GM12878 (cell line): ENCODE data around the gene SNX15. TPM values are rescaled to one million over a fixed set of nuclear protein-coding genes. Genes with fewer than 3 reads are reported as not detected.

Source experiments
- ATAC-seq: fragments of 200-7000 bp; cut with Tn5 transposase; 3 replicates; pipeline ENCODE4 v1.9.1; 2020; ENCODE audit warnings: mild to moderate bottlenecking, moderate library complexity
- BruUV-seq: library from RNA; stranded (reverse); fragments of 400-500 nt; replicated peaks from 2 replicates; lab custom pipeline; 2021; lab: Mats Ljungman, UMichigan
- CTCF ChIA-PET: fragments of 300-600 bp; sonication (Branson Sonifier 250); formaldehyde crosslinking; extraction: SDS; loops from one replicate; lab custom pipeline; 2021; ENCODE audit warnings: inconsistent platforms; lab: Yijun Ruan, JAX
- POLR2A ChIA-PET: fragments of 350-600 bp; formaldehyde crosslinking; extraction: SDS; loops from one replicate; lab custom pipeline; 2021; ENCODE audit warnings: inconsistent platforms; lab: Charles Lee
- RAD21 ChIA-PET: fragments of 300-600 bp; sonication (Branson Sonifier 250); formaldehyde crosslinking; loops from one replicate; lab custom pipeline; 2023; ENCODE audit warnings: antibody characterized with exemption; ENCODE audit not compliant: unreplicated experiment; lab: Charles Lee
- SMC1A ChIA-PET: fragments of 300-600 bp; sonication (Branson Sonifier 250); formaldehyde crosslinking; loops from one replicate; lab custom pipeline; 2023; ENCODE audit not compliant: unreplicated experiment, uncharacterized antibody; lab: Charles Lee
- DNase-seq: peaks from one replicate; pipeline ENCODE4 v3.0.0-alpha.2; 2011; ENCODE audit warnings: low read depth, low spot score
- FAIRE-seq: peaks from 3 replicates; lab custom pipeline; 2011; peaks lifted over from hg19 to GRCh38; lab: Jason Lieb, UNC
- H2AFZ ChIP-seq: 2 replicates; pipeline ENCODE4 v1.6.0; 2011; ENCODE audit warnings: low read depth, low read length, control low read depth; ENCODE audit not compliant: control insufficient read depth
- H3K27ac ChIP-seq: 2 replicates; pipeline ENCODE4 v1.5.1; 2011; ENCODE audit warnings: control low read depth; ENCODE audit not compliant: control insufficient read depth, insufficient read depth
- H3K27me3 ChIP-seq, 2 experiments: replicated peaks in 1 of 2; 2 replicates each; pipeline versions ENCODE4 v1.6.0 to v1.6.1; 2011; ENCODE audit warnings: low read length in 1 of 2; ENCODE audit not compliant: control insufficient read depth in 2 of 2, insufficient read depth in 2 of 2
- H3K36me3 ChIP-seq, 2 experiments: 2 replicates each; pipeline ENCODE4 v1.5.1; 2011; ENCODE audit warnings: low read length in 1 of 2; ENCODE audit not compliant: control insufficient read depth in 2 of 2, insufficient read depth in 2 of 2
- H3K4me1 ChIP-seq: 2 replicates; pipeline ENCODE4 v1.6.1; 2011; ENCODE audit warnings: mild to moderate bottlenecking, low read length, moderate library complexity, mixed read lengths; ENCODE audit not compliant: control insufficient read depth, insufficient read depth
- H3K4me2 ChIP-seq: 2 replicates; pipeline ENCODE4 v1.6.0; 2011; ENCODE audit warnings: control low read depth; ENCODE audit not compliant: control insufficient read depth, insufficient read depth
- H3K4me3 ChIP-seq: fragments of 200-600 bp; sonication (generic); 2 replicates; pipeline ENCODE4 v1.5.1; 2016
- H3K79me2 ChIP-seq: 2 replicates; pipeline ENCODE4 v1.6.0; 2011; ENCODE audit warnings: low read length; ENCODE audit not compliant: control insufficient read depth, insufficient read depth
- H3K9ac ChIP-seq: 2 replicates; pipeline ENCODE4 v1.8.0; 2011; ENCODE audit warnings: low read length, control low read depth, mixed read lengths; ENCODE audit not compliant: control insufficient read depth, insufficient read depth
- H3K9me3 ChIP-seq: replicated peaks from 3 replicates; pipeline ENCODE4 v1.5.1; 2011; ENCODE audit warnings: mild to moderate bottlenecking, low read length; ENCODE audit not compliant: control insufficient read depth, insufficient read depth
- H4K20me1 ChIP-seq: 2 replicates; pipeline ENCODE4 v1.6.0; 2011; ENCODE audit not compliant: control insufficient read depth, insufficient read depth
- BHLHE40 ChIP-seq, 2 experiments: fragments of 450-650 bp in 1 of 2; IDR thresholded peaks; 2 replicates each; pipeline ENCODE4 v1.6.1; 2011 to 2017; ENCODE audit warnings: low read depth in 2 of 2, borderline replicate concordance in 1 of 2, improper control_type of control experiment in 1 of 2, low read length in 1 of 2, mild to moderate bottlenecking in 1 of 2
- CHD4 ChIP-seq: fragments of 200-600 bp; sonication (generic); IDR thresholded peaks from 2 replicates; pipeline ENCODE4 v1.6.1; 2016; ENCODE audit warnings: mild to moderate bottlenecking
- GATAD2B ChIP-seq: fragments of 450-650 bp; conservative IDR thresholded peaks from 2 replicates; pipeline ENCODE4 v1.6.1; 2017; ENCODE audit warnings: low read depth, mild to moderate bottlenecking, moderate library complexity
- JUND ChIP-seq: IDR thresholded peaks from 2 replicates; pipeline ENCODE4 v1.6.1; 2012; ENCODE audit warnings: low read depth, mild to moderate bottlenecking, low read length, improper control_type of control experiment, moderate library complexity
- KAT2A ChIP-seq: conservative IDR thresholded peaks from 2 replicates; pipeline ENCODE4 v1.6.1; 2011; ENCODE audit warnings: low read depth, low read length; ENCODE audit not compliant: control insufficient read depth
- MEF2A ChIP-seq: IDR thresholded peaks from 2 replicates; pipeline ENCODE4 v1.6.1; 2011; ENCODE audit warnings: low read depth, mild to moderate bottlenecking, low read length, moderate library complexity; ENCODE audit not compliant: insufficient read depth
- NBN ChIP-seq: fragments of 450-650 bp; IDR thresholded peaks from 2 replicates; pipeline ENCODE4 v1.6.1; 2016
- NRF1 ChIP-seq: conservative IDR thresholded peaks from 2 replicates; pipeline ENCODE4 v1.6.1; 2011; ENCODE audit warnings: mild to moderate bottlenecking, low read depth, low read length, improper control_type of control experiment
- POLR2AphosphoS2 ChIP-seq: IDR thresholded peaks from 2 replicates; pipeline ENCODE4 v1.6.1; 2011; ENCODE audit warnings: low read depth, mild to moderate bottlenecking, low read length, improper control_type of control experiment, moderate library complexity
- RB1 ChIP-seq: fragments of 450-650 bp; formaldehyde crosslinking; IDR thresholded peaks from 2 replicates; pipeline ENCODE4 v1.6.1; 2017; ENCODE audit warnings: mild to moderate bottlenecking, borderline replicate concordance
- SIN3A ChIP-seq: IDR thresholded peaks from 2 replicates; pipeline ENCODE4 v1.6.1; 2012; ENCODE audit warnings: low read depth, low read length, improper control_type of control experiment
- SMC3 ChIP-seq: IDR thresholded peaks from 2 replicates; pipeline ENCODE4 v1.6.1; 2011; ENCODE audit warnings: low read length, improper control_type of control experiment, borderline replicate concordance
- STAT3 ChIP-seq: IDR thresholded peaks from 2 replicates; pipeline ENCODE4 v1.6.1; 2011; ENCODE audit warnings: low read depth, low read length, improper control_type of control experiment
- TBL1XR1 ChIP-seq: IDR thresholded peaks from 2 replicates; pipeline ENCODE4 v1.6.1; 2012; ENCODE audit warnings: low read depth, low read length, improper control_type of control experiment
- YBX1 ChIP-seq: fragments of 450-650 bp; IDR thresholded peaks from 2 replicates; pipeline ENCODE4 v1.6.1; 2016; ENCODE audit warnings: antibody characterized with exemption
- WGBS: methylation state at CpG from one replicate; pipeline ENCODE4 v1.1.6; 2016; ENCODE audit warnings: low lambda C conversion rate; ENCODE audit not compliant: insufficient replicate concordance, insufficient coverage; ENCODE audit errors: missing lambda C conversion rate; 5-methylcytosine and 5-hydroxymethylcytosine counted together
- in situ Hi-C: fragments of 300-500 bp; cut with MboI; formaldehyde crosslinking; loops from 9 replicates; pipeline ENCODE4 v1.14.3; 2018; ENCODE audit warnings: mixed read lengths
- intact Hi-C: fragments of 100-400 bp; cut with micrococcal nuclease; formaldehyde crosslinking; loops from one replicate; pipeline ENCODE4 v1.14.2; 2022; ENCODE audit not compliant: unreplicated experiment
- polyA plus RNA-seq, 11 experiments: library from polyadenylated mRNA; depleted of rRNA in 4 of 11; unstranded in 6 of 11; stranded (reverse) in 5 of 11; fragments of >200 nt; fragmentation: Nextera tagmentation in 4 of 11; fragmentation: Illumina TruSeq in 1 of 11; extraction: Ambion mirVana in 4 of 11; extraction: Trizol in 1 of 11; gene quantifications; 1 replicate in 1 of 11; 2 replicates in 10 of 11; pipeline versions ENCODE4 v1.2.1 to v1.2.3, GENCODE V29; 2011 to 2016; ENCODE audit warnings: inconsistent platforms in 2 of 11, missing spikeins in 2 of 11, low read depth in 1 of 11
- total RNA-seq, 4 experiments: library from RNA; depleted of rRNA in 3 of 4; stranded (reverse); fragments of >200 nt in 3 of 4; fragmentation: Illumina TruSeq in 1 of 4; extraction: Trizol in 1 of 4; gene quantifications; 2 replicates each; pipeline versions ENCODE4 v1.2.1 to v1.2.3, GENCODE V29; 2013 to 2021
- TF ChIP-seq, protein P1 (sequence below): fragments of 450-650 bp; IDR thresholded peaks from 2 replicates; pipeline ENCODE4 v1.6.1; 2017; ENCODE audit warnings: mild to moderate bottlenecking
- TF ChIP-seq, protein P2 (sequence below): IDR thresholded peaks from 2 replicates; pipeline ENCODE4 v1.6.1; 2012; ENCODE audit warnings: low read depth, low read length, improper control_type of control experiment
- TF ChIP-seq, protein P3 (sequence below): IDR thresholded peaks from 2 replicates; pipeline ENCODE4 v1.6.1; 2012; ENCODE audit warnings: improper control_type of control experiment, low read depth, low read length; ENCODE audit not compliant: insufficient replicate concordance

The SNX15 gene
- total and polyA plus RNA-seq, 10 of the 15 experiments (the other 5 are each of a cell fraction or from before 2014, with no cell fraction given): 2.4 to 24.0 (median 16.1) TPM

DNA sequence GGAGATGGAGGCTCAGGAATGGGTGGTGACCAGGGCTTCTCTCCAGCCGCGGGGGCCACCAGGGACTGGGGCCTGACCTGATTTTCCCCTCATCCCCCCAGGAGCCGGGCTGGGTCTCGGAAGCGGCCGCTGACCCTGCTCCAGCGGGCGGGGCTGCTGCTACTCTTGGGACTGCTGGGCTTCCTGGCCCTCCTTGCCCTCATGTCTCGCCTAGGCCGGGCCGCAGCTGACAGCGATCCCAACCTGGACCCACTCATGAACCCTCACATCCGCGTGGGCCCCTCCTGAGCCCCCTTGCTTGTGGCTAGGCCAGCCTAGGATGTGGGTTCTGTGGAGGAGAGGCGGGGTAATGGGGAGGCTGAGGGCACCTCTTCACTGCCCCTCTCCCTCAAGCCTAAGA lies 60.6 kb downstream of the SNX15 start:
- Histone ChIP-seq H3K4me1 (peaks cover 6% of the 10 kb centered on the region), H3K4me3 (no peak overlapping the region), H3K9me3 (no peaks in the 10 kb centered on the region), H3K36me3 (peaks cover 5 to 11% of the 10 kb centered on the region in 2 experiments), H3K4me2 (no peak overlapping the region), H3K27me3 (no peaks in the 10 kb centered on the region), H3K9ac (no peak overlapping the region), H2AFZ (no peak overlapping the region), H3K79me2 (peaks cover 21% of the 10 kb centered on the region), H4K20me1 (no peaks in the 10 kb centered on the region), H3K27ac (no peak overlapping the region)
- TF ChIP-seq, protein P1, sequence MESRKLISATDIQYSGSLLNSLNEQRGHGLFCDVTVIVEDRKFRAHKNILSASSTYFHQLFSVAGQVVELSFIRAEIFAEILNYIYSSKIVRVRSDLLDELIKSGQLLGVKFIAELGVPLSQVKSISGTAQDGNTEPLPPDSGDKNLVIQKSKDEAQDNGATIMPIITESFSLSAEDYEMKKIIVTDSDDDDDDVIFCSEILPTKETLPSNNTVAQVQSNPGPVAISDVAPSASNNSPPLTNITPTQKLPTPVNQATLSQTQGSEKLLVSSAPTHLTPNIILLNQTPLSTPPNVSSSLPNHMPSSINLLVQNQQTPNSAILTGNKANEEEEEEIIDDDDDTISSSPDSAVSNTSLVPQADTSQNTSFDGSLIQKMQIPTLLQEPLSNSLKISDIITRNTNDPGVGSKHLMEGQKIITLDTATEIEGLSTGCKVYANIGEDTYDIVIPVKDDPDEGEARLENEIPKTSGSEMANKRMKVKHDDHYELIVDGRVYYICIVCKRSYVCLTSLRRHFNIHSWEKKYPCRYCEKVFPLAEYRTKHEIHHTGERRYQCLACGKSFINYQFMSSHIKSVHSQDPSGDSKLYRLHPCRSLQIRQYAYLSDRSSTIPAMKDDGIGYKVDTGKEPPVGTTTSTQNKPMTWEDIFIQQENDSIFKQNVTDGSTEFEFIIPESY: no peak
- no peak for TF ChIP-seq JUND
- no peak for TF ChIP-seq SMC3
- no peak for TF ChIP-seq POLR2AphosphoS2
- TF ChIP-seq NRF1: no peak
- no peak for TF ChIP-seq BHLHE40 (IDR thresholded peaks at IDR 0.05; ENCODE audit: borderline replicate concordance in 1 of 2, low read depth in 2 of 2, low read length in 1 of 2)
- no peak for TF ChIP-seq GATAD2B
- TF ChIP-seq SIN3A: no peak
- TF ChIP-seq, protein P2, sequence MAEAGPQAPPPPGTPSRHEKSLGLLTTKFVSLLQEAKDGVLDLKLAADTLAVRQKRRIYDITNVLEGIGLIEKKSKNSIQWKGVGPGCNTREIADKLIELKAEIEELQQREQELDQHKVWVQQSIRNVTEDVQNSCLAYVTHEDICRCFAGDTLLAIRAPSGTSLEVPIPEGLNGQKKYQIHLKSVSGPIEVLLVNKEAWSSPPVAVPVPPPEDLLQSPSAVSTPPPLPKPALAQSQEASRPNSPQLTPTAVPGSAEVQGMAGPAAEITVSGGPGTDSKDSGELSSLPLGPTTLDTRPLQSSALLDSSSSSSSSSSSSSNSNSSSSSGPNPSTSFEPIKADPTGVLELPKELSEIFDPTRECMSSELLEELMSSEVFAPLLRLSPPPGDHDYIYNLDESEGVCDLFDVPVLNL: no peak
- no peak for TF ChIP-seq STAT3
- TF ChIP-seq RB1: no peak
- no peak for TF ChIP-seq KAT2A
- TF ChIP-seq YBX1: no peak
- no peak for TF ChIP-seq MEF2A
- TF ChIP-seq NBN: no peak
- TF ChIP-seq, protein P3, sequence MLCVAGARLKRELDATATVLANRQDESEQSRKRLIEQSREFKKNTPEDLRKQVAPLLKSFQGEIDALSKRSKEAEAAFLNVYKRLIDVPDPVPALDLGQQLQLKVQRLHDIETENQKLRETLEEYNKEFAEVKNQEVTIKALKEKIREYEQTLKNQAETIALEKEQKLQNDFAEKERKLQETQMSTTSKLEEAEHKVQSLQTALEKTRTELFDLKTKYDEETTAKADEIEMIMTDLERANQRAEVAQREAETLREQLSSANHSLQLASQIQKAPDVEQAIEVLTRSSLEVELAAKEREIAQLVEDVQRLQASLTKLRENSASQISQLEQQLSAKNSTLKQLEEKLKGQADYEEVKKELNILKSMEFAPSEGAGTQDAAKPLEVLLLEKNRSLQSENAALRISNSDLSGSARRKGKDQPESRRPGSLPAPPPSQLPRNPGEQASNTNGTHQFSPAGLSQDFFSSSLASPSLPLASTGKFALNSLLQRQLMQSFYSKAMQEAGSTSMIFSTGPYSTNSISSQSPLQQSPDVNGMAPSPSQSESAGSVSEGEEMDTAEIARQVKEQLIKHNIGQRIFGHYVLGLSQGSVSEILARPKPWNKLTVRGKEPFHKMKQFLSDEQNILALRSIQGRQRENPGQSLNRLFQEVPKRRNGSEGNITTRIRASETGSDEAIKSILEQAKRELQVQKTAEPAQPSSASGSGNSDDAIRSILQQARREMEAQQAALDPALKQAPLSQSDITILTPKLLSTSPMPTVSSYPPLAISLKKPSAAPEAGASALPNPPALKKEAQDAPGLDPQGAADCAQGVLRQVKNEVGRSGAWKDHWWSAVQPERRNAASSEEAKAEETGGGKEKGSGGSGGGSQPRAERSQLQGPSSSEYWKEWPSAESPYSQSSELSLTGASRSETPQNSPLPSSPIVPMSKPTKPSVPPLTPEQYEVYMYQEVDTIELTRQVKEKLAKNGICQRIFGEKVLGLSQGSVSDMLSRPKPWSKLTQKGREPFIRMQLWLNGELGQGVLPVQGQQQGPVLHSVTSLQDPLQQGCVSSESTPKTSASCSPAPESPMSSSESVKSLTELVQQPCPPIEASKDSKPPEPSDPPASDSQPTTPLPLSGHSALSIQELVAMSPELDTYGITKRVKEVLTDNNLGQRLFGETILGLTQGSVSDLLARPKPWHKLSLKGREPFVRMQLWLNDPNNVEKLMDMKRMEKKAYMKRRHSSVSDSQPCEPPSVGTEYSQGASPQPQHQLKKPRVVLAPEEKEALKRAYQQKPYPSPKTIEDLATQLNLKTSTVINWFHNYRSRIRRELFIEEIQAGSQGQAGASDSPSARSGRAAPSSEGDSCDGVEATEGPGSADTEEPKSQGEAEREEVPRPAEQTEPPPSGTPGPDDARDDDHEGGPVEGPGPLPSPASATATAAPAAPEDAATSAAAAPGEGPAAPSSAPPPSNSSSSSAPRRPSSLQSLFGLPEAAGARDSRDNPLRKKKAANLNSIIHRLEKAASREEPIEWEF: no peak
- no peak for TF ChIP-seq CHD4
- TF ChIP-seq TBL1XR1: no peak
- CTCF ChIA-PET: interaction anchor here (0.6 kb wide), 1 partner anchor 59 kb away, joined by 3 read pairs; no protein-coding TSS in a partner anchor
- RAD21 ChIA-PET: no interaction called here
- FAIRE-seq (no peak), ATAC-seq (no peak), DNase-seq (no peak)
- intact Hi-C loops: no loop called here
- WGBS: 95% methylated on average over 15 of the region's 15 CpGs
- in situ Hi-C loops: no loop called here
- BruUV-seq: no TSS peak
- POLR2A ChIA-PET: no interaction called here
- SMC1A ChIA-PET: no interaction called here
